ENCODE results near the gene TMOD1.

The TMOD1 gene

GRCh38 chr9:97526895-97527575, 25.6 kb downstream of the TMOD1 start:
- no peaks in the 10 kb centered on the region for H3K4me1 ChIP-seq (ENCODE audit: control insufficient read depth, low read length)
- no peaks in the 10 kb centered on the region for H3K9me2 ChIP-seq (replicated peaks; ENCODE audit: control insufficient read depth, low read length)
- H4K20me1 ChIP-seq (ENCODE audit: control insufficient read depth, insufficient read depth, low read depth, low read length), result no peaks in the 10 kb centered on the region
- no peak overlapping the region for H3K27ac ChIP-seq (ENCODE audit: low read depth, low read length)
- no peaks in the 10 kb centered on the region for H3K9me3 ChIP-seq (ENCODE audit: control insufficient read depth, insufficient read depth, low read length)
- no peaks in the 10 kb centered on the region for H3F3A ChIP-seq (ENCODE audit: control insufficient read depth, insufficient read depth)
- H3K27me3 ChIP-seq (ENCODE audit: control insufficient read depth, low read length), result 0 out of 2 replicates have a peak, but pooled peaks cover 2% of the 10 kb centered on the region
- no peak overlapping the region for H3K4me3 ChIP-seq (ENCODE audit: low read length)
- no peak for TF ChIP-seq EZH2phosphoT487 (IDR thresholded peaks at IDR 0.05; ENCODE audit: borderline replicate concordance, low read length)
- no peak for TF ChIP-seq CTCF (IDR thresholded peaks at IDR 0.05; ENCODE audit: low read depth, low read length, poor library complexity, severe bottlenecking)
- H3K79me2 ChIP-seq (ENCODE audit: control insufficient read depth, low read length), result no peaks in the 10 kb centered on the region
- no peak overlapping the region for H3K4me2 ChIP-seq (ENCODE audit: low read length)
- no peaks in the 10 kb centered on the region for H3K36me3 ChIP-seq (ENCODE audit: control insufficient read depth, low read length)

- no peaks in the 10 kb centered on the region for H3K4me1 ChIP-seq (ENCODE audit: control insufficient read depth, low read length)
- H3F3A ChIP-seq (ENCODE audit: control insufficient read depth, insufficient read depth), result no peaks in the 10 kb centered on the region
- no peak overlapping the region for H3K4me3 ChIP-seq (ENCODE audit: low read length)
- H3K36me3 ChIP-seq (ENCODE audit: control insufficient read depth, low read length), result no peaks in the 10 kb centered on the region
- no peak for TF ChIP-seq CTCF (IDR thresholded peaks at IDR 0.05; ENCODE audit: low read depth, low read length, poor library complexity, severe bottlenecking)
- TF ChIP-seq EZH2phosphoT487 (IDR thresholded peaks at IDR 0.05; ENCODE audit: borderline replicate concordance, low read length), result no peak
- no peak overlapping the region for H3K4me2 ChIP-seq (ENCODE audit: low read length)
- H4K20me1 ChIP-seq (ENCODE audit: control insufficient read depth, insufficient read depth, low read depth, low read length), result no peaks in the 10 kb centered on the region
- no peaks in the 10 kb centered on the region for H3K9me2 ChIP-seq (replicated peaks; ENCODE audit: control insufficient read depth, low read length)
- H3K79me2 ChIP-seq (ENCODE audit: control insufficient read depth, low read length), result no peaks in the 10 kb centered on the region
- H3K27ac ChIP-seq (ENCODE audit: low read depth, low read length), result no peak overlapping the region
- 0 out of 2 replicates have a peak, but pooled peaks cover 2% of the 10 kb centered on the region for H3K27me3 ChIP-seq (ENCODE audit: control insufficient read depth, low read length)
- no peaks in the 10 kb centered on the region for H3K9me3 ChIP-seq (ENCODE audit: control insufficient read depth, insufficient read depth, low read length)
Observed at GRCh38 chr9:97527626-97528528, 26.4 kb downstream of the TMOD1 start.

- Histone ChIP-seq H3K4me1 (ENCODE audit: control insufficient read depth, low read length) (no peaks in the 10 kb centered on the region), H3K4me2 (ENCODE audit: low read length) (no peak overlapping the region), H3K4me3 (ENCODE audit: low read length) (no peak overlapping the region), H3K9me2 (replicated peaks; ENCODE audit: control insufficient read depth, low read length) (no peaks in the 10 kb centered on the region), H3K9me3 (ENCODE audit: control insufficient read depth, insufficient read depth, low read length) (no peaks in the 10 kb centered on the region), H3K27me3 (ENCODE audit: control insufficient read depth, low read length) (0 out of 2 replicates have a peak, but pooled peaks cover 2% of the 10 kb centered on the region), H3K36me3 (ENCODE audit: control insufficient read depth, low read length) (no peaks in the 10 kb centered on the region), H3K79me2 (ENCODE audit: control insufficient read depth, low read length) (no peaks in the 10 kb centered on the region), H4K20me1 (ENCODE audit: control insufficient read depth, insufficient read depth, low read depth, low read length) (no peaks in the 10 kb centered on the region), H3K27ac (ENCODE audit: low read depth, low read length) (no peak overlapping the region), H3F3A (ENCODE audit: control insufficient read depth, insufficient read depth) (no peaks in the 10 kb centered on the region)
- TF ChIP-seq EZH2phosphoT487 (IDR thresholded peaks at IDR 0.05; ENCODE audit: borderline replicate concordance, low read length), result no peak
- TF ChIP-seq CTCF (IDR thresholded peaks at IDR 0.05; ENCODE audit: low read depth, low read length, poor library complexity, severe bottlenecking), result no peak
Observed at GRCh38 chr9:97528529-97529230, 27.2 kb downstream of the TMOD1 start.

All from DOHH2 (cell line).